ENCODE results near the gene REEP6.
"Not testable (repeated sequence)": the region's sequence is repeated elsewhere in the genome, so short reads cannot be mapped to it uniquely, and the experiment has no call there.

REEP6 gene

GRCh38 chr19:1491849-1492170 is 829 bp downstream of the REEP6 start:
- no peak for DNase-seq

DNA sequence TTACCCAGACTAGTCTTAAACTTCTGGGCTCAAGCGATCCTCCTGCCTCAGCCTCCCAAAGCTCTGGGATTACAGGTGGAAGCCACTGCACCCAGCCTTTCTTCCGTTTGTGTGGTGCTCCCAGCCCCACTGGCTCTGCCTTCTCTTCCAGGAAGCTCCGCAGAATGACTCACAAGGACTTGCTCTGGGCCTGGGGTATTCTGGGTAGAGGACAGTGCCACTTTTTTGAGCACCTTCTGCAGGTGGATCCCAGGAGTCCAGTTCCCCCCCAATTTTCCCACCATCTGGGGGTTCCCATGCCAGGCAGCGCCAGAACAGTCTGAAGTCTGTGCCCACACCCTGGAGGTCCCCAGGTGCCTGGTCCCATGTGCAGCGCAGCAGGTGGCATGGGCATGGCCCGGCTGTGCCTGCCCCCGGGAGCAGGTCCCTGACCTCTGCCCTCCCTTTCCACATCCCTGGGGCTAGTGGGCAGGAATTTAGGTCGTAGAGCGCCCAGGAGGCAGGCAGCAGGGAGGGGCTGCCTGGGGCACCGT is 1.6 kb downstream of the REEP6 start:
- no peak for DNase-seq

- DNase-seq: no peak
Observed at GRCh38 chr19:1494115-1494815, 3.3 kb downstream of the REEP6 start.

DNA sequence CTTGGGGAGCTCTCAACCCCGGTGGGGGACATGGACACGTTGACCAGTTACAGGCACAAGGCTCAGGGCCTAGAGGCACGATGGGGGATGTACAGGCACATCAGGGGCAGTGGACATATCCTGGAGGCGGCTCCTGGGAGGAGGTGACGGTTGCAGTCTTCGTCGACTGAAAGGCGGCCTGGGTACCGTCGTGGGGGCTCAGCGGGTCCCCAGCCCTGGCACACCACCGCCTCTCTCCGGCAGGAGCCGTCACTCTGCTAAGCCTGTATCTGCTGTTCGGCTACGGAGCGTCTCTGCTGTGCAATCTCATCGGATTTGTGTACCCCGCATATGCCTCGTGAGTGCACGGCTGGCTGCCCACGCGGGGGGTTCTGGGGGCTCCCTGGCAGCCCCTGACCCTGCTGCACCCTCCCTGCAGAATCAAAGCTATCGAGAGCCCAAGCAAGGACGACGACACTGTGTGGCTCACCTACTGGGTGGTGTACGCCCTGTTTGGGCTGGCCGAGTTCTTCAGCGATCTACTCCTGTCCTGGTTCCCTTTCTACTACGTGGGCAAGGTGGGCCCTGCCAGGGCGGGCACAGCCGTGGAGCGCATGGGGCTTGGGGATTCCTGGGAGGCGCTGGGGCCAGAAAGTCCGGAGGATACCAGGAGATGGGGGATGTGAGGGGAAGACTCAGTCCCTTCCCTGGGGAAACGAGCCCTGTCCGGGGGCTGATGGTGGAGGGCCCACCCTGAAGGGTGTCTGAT is 4.2 kb downstream of the REEP6 start:
- no peak for DNase-seq

DNA sequence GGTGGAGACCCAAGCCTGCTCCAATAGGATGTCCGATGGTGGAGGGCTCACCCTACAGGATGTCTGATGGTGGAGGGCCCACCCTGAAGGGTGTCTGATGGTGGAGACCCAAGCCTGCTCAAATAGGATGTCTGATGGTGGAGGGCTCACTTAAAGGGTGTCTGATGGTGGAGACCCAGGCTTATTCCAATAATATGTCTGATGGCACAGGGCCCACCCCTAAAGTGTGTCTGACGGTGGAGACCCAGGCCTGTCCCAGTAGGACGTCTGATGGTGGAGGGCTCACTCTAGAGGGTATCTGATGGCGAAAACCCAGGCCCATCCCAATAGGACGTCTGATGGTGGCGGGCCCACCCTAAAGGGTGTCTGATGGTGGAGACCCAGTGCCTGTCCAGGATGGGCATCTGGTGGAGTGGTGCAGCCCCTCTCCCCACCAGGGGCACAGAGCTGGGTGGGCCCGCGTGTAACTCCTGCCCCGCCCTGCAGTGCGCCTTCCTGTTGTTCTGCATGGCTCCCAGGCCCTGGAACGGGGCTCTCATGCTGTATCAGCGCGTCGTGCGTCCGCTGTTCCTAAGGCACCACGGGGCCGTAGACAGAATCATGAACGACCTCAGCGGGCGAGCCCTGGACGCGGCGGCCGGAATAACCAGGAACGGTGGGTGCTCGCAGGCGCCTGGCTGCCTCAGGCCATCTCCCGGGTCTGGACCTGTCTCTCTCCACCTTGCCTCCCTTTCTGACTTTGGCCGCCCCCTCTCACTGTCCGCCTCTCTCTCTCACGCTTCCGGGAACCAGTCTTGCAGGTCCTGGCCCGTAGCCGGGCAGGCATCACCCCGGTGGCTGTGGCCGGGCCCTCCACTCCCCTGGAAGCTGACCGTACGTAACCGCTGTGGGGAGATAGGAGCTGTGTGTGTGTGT is 5.1 kb downstream of the REEP6 start:
- DNase-seq: no peak

GRCh38 chr19:1496714-1497577 is 6.0 kb downstream of the REEP6 start:
- DNase-seq: no peak

DNA sequence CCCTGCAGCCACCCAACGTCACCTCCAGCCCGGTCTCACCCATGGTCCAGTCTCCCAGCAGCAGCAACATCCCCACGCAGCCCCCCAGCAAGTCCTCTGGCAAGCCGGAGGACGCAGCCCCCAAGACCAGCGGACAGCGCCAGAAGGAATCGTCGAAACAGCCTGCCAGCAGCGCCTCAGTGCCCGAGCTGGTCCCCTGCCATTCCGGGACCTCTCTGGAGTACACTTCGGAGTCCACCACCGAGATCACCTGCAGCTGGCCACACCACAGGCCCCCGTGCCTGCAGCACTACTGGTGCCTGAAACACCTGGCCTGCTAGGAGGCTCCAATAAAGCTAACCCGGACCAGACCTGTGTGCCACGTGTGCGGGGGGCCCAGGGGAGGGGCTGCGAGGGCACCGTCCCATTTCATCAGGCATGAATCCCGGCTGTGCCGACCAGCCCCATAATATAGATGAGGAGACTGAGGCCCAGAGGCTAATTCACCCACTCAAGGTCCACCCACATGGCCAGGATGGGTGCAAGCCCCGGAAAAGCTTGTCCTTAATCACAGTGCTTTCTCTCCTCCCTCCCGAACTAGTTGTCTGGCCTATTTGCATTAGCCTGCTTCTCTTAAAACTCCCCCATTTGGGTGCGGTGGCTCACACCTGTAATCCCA is 6.7 kb downstream of the REEP6 start:
- no peak for DNase-seq

- DNase-seq: not testable (repeated sequence)
Observed at GRCh38 chr19:1499231-1499630, 8.2 kb downstream of the REEP6 start.

DNA sequence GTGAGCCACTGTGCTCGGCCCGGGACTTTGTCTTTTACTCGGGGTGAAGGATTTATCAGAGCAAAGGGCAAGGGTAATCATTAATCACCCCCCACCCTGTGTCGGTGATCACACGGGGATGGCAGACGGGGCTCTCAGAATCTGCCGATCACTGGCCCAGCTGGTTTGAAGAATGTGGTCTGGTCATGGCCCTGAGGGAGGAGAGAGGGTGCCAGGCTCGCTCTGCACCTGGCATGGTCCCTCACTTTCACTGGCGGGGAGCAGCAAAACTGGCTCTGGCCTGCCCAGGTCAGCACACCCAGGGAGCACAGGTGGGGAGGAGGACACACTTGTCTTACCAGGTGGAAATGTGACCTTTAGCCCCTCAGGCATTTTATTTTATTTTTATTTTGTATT is 10.2 kb downstream of the REEP6 start:
- DNase-seq: no peak

DNA sequence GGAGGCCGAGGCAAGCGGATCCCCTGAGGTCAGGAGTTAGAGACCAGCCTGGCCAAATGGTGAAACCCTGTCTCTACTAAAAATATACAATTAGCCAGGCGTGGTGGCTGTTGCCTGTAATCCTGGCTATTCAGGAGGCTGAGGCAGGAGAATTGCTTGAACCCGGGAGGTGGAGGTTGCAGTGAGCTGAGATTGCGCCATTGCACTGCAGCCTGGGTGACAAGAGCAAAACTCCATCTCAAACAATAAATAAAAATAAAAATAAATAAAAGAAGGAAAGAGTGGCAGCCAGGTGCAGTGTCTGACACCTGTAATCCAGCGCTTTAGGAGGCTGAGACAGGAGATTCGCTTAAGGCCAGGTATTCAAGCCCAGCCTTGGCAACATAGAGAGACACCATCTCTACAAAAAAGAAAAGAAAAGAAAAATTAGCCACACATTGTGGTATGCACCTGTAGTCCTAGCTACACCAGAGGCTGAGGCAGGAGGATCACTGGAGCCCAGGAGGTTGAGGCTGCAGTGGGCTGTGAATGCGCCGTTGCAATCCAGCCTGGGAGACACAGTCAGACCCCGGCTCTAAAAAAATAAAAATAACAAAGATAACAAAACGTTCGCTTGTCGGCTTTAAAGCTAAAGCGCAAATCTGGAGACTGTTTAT is 11.6 kb downstream of the REEP6 start:
- no peak for DNase-seq

- DNase-seq: peak; percentile 73
Observed at GRCh38 chr19:1503089-1503924, 12.3 kb downstream of the REEP6 start.

DNA sequence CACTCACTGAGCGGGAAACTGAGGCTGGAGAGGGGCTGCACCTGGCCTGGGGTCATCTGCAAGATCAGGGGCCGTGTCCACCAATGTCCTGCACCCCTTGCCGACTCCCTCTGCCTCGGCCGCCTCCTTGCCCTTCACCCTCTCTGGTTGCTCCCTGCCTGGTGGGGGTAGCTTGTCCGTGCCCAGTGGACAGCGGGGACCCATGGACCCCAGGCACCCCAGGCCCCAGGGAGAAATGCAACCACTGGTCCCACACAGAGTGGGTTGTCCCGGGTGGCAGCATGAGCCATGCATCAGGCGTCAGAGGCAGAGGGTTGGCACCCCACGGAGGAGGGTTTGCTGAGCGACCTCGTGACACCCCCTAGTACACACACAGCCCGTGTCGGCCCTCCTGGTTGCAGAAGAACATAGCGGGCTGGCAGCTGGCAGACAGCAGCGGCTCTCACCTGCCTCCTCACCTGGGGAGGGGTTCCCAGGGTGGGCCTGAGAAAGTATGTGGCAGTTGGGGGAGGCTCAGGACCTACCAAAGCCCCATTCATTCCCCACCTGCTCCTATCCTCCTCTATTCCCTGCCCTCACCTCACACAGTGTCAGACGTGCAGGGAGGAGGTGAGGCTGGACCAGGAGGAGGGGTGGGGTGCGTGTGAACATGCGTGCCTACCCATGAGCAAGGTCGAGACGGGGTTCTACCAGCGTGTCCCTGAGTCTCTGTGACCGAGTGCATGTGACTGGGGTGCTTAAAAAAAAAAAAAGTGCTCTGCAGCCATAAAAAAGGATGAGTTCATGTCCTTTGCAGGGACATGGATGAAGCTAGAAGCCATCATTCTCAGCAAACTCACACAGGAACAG is 13.2 kb downstream of the REEP6 start:
- no peak for DNase-seq

- DNase-seq: no peak
Observed at GRCh38 chr19:1505012-1505411, 14.0 kb downstream of the REEP6 start.

DNA sequence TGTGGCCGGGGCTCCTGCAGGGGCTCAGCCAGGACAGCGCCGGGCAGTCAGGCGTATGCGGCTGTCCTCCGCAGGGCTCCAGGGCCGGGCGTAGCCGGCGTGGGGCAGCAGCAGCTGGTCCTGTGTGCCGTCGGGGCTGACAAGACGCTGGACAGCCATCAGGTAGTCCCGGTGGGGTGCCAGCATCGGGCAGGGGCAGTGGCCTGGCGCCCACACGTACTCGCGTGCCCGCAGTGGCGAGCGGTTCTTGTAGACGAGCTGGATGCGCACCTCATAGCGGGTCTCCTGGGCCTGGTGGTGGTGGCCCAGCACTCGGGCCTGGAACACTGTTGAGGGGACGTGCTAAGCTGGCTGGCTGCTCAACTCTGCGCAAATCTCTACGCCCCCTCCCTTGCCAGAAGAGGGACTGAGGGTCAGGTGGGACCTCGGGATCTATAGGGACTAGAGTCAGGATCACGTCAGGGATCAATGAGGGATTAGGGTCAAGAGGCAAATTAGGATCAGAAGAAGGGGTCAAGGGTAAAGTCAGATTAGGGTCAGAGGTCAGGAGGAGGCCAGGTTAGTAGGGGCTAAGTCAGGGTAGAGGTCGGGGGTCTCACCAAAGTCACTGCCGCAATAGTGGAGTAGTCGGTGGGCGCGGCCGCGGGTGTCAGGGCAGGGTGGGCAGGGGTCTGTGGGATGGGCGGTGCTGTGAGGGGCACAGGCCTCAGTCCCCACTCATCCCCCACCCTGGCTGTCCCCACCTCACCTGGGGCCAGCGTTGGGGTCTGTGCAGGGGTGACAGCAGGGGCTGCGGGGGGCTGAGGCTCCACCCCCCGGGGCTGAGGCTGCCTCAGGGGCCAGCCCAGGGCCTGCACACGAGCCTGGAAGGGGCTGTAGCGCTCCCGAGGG is 15.3 kb downstream of the REEP6 start:
- DNase-seq: no peak

- no peak for DNase-seq
Observed at GRCh38 chr19:1507192-1507660, 16.2 kb downstream of the REEP6 start.

DNA sequence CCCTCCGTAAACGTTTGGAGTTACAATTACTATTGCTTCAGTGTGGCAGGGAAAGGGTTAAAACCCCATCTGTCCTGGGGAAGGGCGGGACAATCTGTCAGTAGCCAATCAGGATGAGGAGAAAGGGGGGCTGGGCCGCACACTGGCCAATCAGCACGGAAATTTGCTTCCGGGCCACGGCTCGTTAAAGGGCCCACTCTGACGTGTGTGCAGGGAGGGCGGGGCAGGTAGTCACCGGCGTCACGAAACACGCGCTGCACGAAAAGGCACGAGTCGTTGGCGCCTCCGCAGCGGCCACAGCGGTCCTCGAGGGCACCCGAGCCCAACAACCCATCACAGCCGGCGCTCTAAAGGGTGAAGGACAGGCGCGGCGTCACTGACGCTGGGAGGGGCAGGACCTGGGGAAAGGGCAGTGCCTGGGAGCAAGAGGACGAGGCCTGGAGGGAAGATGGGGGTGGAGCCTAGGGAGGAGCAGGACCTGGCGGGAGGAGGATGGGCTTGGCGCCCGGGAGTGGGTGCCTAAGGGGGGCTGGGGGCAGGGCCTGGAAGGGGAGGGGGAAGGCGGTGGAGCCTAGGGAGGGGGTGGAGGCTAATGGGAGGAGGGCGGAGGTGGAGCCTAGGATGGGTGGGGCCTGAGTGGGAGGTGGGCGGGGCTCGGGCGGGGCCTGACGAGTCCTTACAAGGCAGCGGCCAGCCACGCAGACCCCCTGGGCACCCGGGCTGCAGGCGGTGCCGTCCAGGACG is 17.0 kb downstream of the REEP6 start:
- peak; percentile 91 for DNase-seq

- DNase-seq: no peak
Observed at GRCh38 chr19:1508507-1508856, 17.5 kb downstream of the REEP6 start.

Data from activated CD4-positive, alpha-beta T cell treated with anti-CD3 and anti-CD28 coated beads, Interleukin-10, Interleukin-2, amounts not matched to agents 100 ng/mL and 50 ng/mL, durations not matched to agents 16 hours and 8 hours (primary cell).